Epithelial cell of esophagus (primary cell): Measurements from ENCODE around the gene SMOC2.
"Not testable (repeated sequence)": the region's sequence is repeated elsewhere in the genome, so short reads cannot be mapped to it uniquely, and the experiment has no call there.

Source experiments
- DNase-seq: peaks from one replicate; pipeline ENCODE4 v3.0.0; 2010; ENCODE audit warnings: low read depth
- H3K4me3 ChIP-seq: 2 replicates; pipeline ENCODE4 v1.5.1; 2011; ENCODE audit warnings: mild to moderate bottlenecking, low read length, control low read depth
- CTCF ChIP-seq: IDR thresholded peaks from 2 replicates; pipeline ENCODE4 v1.5.1; 2011; ENCODE audit warnings: low read depth, mild to moderate bottlenecking, low read length, control low read depth, inconsistent platforms; ENCODE audit not compliant: insufficient read depth; ENCODE audit errors: missing control alignments

The SMOC2 gene

DNA sequence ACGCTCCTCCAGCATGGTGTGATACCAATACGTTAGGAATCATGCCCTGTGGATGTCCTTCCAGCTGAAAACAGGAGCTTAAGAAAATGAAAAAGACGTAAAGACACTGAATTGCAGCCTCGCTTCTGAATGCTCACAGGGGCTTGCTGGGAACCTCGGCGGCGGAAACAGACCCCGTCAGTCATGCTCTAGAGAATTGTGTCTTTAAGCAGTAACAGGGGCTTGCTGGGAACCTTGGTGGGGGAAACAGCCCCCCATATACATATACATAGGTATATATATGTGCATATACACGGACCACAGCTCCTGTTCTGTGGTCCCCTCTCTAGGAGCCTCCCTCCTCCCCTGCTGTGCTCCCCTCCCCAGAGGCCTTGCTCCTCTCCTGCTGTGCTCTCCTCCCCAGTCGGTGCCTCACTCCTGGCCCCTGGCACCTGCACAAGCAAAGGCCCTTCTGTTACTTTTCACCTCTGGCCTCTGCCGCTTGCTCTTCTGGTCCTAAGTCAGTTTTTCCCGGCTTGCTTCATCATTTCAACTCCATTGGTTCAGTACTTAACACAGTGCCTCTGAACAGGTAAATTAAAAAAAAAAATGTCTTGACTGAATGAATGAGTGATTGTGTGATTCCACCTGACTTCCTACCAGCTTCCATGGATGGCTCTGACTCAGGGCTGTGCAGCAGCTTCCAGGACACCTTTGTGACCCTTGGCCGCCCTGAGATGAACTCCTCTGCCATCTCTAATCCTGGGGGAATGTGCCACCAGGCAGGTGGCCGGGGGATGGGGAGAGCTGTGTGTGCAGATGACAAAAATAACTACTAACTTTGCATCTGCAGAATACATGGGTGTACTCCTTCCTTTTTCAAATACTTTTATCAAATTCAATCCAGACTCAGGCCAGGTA, 246.1 kb downstream of the SMOC2 start:
- no peak overlapping the region for H3K4me3 ChIP-seq
- DNase-seq, result no peak
- no peak for TF ChIP-seq CTCF

- DNase-seq, result no peak
- no peak for TF ChIP-seq CTCF
- H3K4me3 ChIP-seq, result no peak overlapping the region
These were observed 249.3 kb downstream of the SMOC2 start for GRCh38 chr6:168690271-168690670.

- TF ChIP-seq CTCF, result no peak
- DNase-seq, result no peak
- H3K4me3 ChIP-seq, result no peak overlapping the region
These were observed 250.8 kb downstream of the SMOC2 start for GRCh38 chr6:168691774-168692173.

- TF ChIP-seq CTCF, result no peak
- H3K4me3 ChIP-seq, result no peak overlapping the region
- no peak for DNase-seq
These were observed 251.4 kb downstream of the SMOC2 start for GRCh38 chr6:168692193-168692914.

GRCh38 chr6:168692915-168693257, 251.9 kb downstream of the SMOC2 start:
- not testable (repeated sequence) for H3K4me3 ChIP-seq, DNase-seq

DNA sequence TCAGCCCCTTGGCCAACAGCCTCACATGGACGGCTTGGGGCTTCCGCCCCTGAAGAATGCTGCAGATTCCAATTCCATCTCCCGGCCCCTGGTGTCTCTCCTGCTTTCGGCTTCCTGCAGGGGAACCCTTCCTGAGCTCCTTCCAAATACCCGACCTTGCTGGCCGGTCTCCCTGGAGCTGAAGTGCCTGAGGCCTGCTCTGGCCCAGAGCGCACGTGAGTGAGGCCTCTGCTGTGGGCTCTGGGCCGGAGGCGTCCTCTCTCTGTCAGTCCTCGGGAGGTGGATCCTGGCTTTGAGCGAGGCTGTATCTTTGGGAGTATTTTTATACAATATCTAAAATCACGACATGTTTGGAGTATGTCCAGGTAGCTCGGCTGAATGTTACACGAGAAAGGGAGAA, 253.8 kb downstream of the SMOC2 start:
- not testable (repeated sequence) for DNase-seq, H3K4me3 ChIP-seq

DNA sequence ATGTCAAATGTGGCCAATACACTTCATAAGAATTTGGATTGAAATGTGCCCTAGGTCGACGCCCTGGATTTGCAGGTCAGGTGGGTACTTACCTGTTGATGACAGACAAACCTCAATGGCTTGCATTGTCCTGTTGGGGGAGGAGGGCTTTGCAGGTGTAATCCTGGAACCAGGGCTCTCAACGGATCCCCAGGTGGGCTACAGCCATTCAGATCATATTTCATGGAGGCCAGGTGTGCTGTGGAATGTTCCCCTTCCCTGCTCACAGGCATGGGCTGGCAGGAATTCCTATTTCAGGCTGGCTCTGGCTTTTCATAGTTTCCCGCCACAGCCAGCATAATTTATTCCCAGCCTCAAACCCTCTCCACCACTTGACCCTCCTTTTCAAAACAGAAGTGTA, 254.7 kb downstream of the SMOC2 start:
- H3K4me3 ChIP-seq, result no peak overlapping the region
- TF ChIP-seq CTCF, result no peak
- no peak for DNase-seq

DNA sequence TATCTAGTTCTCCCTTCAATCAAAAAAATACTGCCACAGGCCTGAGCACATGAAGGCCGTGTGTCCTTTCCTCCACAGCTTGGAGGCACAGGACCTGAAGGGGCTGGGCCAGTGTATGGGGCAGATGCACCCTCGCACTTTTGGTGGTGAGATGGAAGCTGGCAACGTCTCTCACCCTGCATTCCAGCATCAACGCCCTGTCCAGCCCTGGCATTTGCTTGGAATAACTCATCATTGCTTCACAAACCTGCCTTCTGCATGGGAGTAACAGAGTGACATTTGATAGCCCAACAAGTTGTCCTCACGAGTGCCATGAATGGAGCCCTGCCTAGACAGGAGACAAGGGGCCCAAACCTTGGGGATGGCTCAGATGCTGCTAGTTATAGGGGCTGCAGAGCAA, 257.9 kb downstream of the SMOC2 start:
- H3K4me3 ChIP-seq, result no peak overlapping the region
- DNase-seq, result no peak
- no peak for TF ChIP-seq CTCF
